Fibroblast of lung (primary cell): ENCODE results near the gene ENPP4.

Experiments used
- CTCF ChIP-seq, 2 donors: IDR thresholded peaks in 1 of 2; conservative IDR thresholded peaks in 1 of 2; 1 replicate in 1 of 2; 2 replicates in 1 of 2; pipeline ENCODE4 v1.5.1; 2011 to 2012; ENCODE audit warnings: low read length in 2 of 2, control low read depth in 1 of 2, inconsistent platforms in 1 of 2, low read depth in 1 of 2, mild to moderate bottlenecking in 1 of 2
- EZH2 ChIP-seq: IDR thresholded peaks from 2 replicates; pipeline ENCODE4 v1.5.1; 2012; ENCODE audit warnings: low read length, control low read depth, mild to moderate bottlenecking; ENCODE audit errors: missing control alignments

DNA sequence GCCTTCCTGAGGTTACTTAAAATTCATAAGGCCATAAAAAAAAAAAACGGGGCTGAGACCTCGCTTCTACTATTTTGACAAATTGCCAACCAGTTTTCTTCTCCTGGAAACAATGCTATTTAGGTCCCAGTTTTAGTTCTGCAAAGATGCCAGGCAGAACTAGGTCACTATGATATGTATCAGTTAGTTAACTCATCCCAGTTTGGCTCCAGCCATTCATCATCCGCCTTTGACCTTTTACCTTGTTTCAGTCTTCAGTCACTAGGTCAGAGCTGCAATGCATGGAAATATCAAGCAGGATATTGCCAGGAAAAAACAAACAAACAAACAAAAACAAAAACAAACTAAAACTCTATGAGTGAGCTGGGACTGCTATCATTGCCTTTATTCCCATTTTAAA, 29.8 kb upstream of the ENPP4 start:
- no peak for TF ChIP-seq CTCF (conservative IDR thresholded peaks at IDR 0.05 in 1 of 2, IDR thresholded peaks at IDR 0.05 in 1 of 2; ENCODE audit: low read depth in 1 of 2, low read length in 2 of 2)
- no peak for TF ChIP-seq EZH2
